Activated T-helper 2 cell treated with anti-CD3 and anti-CD28 coated beads, Interferon-gamma antibody, Interleukin-2, Interleukin-4, amounts not matched to agents 10 μg/mL and 5 μg/mL and 100 μg/mL, durations not matched to agents 14 hours and 24 hours and 36 hours (primary cell): ENCODE measurements around the gene NDUFB5. TPM values are rescaled to one million over a fixed set of nuclear protein-coding genes. Genes with fewer than 3 reads are reported as not detected.

Experiments used
- DNase-seq: peaks from one replicate; pipeline ENCODE4 v3.0.0; 2021; ENCODE audit warnings: low spot score
- H3K27ac Mint-ChIP-seq: one replicate; pipeline ENCODE4 v1.8.0; 2021; ENCODE audit warnings: mixed read lengths
- H3K27me3 Mint-ChIP-seq: one replicate; pipeline ENCODE4 v1.8.0; 2021; ENCODE audit warnings: low read depth, mixed read lengths
- H3K36me3 Mint-ChIP-seq: one replicate; pipeline ENCODE4 v1.8.0; 2021; ENCODE audit warnings: low read depth, mixed read lengths
- H3K4me1 Mint-ChIP-seq: one replicate; pipeline ENCODE4 v1.8.0; 2021; ENCODE audit warnings: low read depth, mixed read lengths
- H3K4me3 Mint-ChIP-seq: one replicate; pipeline ENCODE4 v1.8.0; 2021; ENCODE audit warnings: low read depth, mild to moderate bottlenecking, moderate library complexity, mixed read lengths
- H3K9me3 Mint-ChIP-seq: one replicate; pipeline ENCODE4 v1.8.0; 2021; ENCODE audit warnings: mixed read lengths
- intact Hi-C: fragments of 100-400 bp; cut with micrococcal nuclease; formaldehyde crosslinking; loops from one replicate; pipeline ENCODE4 v1.15.1; 2023
- total RNA-seq: library from RNA; stranded (reverse); gene quantifications from 2 replicates; pipeline ENCODE4 v1.2.3, GENCODE V29; 2022

Gene NDUFB5
- total RNA-seq, 1 donor from 2014 or later: 91.6 TPM

- H3K9me3 Mint-ChIP-seq: no peaks in the 10 kb centered on the region
Observed at GRCh38 chr3:179646177-179646576, 41.6 kb downstream of the NDUFB5 start.

GRCh38 chr3:179651687-179652446 lies 47.3 kb downstream of the NDUFB5 start:
- Mint-ChIP-seq H3K27me3 (peaks cover 11% of the 10 kb centered on the region), H3K36me3 (peaks cover 5% of the 10 kb centered on the region), H3K4me3 (peak overlapping the region; percentile 60), H3K27ac (peak overlapping the region; percentile 1), H3K9me3 (no peaks in the 10 kb centered on the region), H3K4me1 (peaks cover 26% of the 10 kb centered on the region)
- DNase-seq: no peak
- intact Hi-C loops: loop anchor here (1.0 to 10.0 kb wide), 6 partner anchors 50 to 1260 kb away; partner anchors contain the start of genes FXR1, MFN1 and PIK3CA

More at GRCh38 chr3:179646177-179646576, 41.6 kb downstream of the NDUFB5 start:
- no peak overlapping the region for H3K27ac Mint-ChIP-seq
- peaks cover 9% of the 10 kb centered on the region for H3K27me3 Mint-ChIP-seq
- H3K4me3 Mint-ChIP-seq: no peak overlapping the region
- intact Hi-C loops: no loop called here
- no peaks in the 10 kb centered on the region for H3K36me3 Mint-ChIP-seq
- H3K4me1 Mint-ChIP-seq: peaks cover 8% of the 10 kb centered on the region
- no peak for DNase-seq

GRCh38 chr3:179652447-179653095 lies 48.0 kb downstream of the NDUFB5 start, which contains the start of gene USP13:
Gene USP13, plus strand, starts transcription at chr3:179653040. Its CDS starts 186 bp downstream, at chr3:179653226.
- H3K9me3 Mint-ChIP-seq: no peaks in the 10 kb centered on the region
- peak within 1 kb of the TSS; percentile 94 for H3K4me3 Mint-ChIP-seq
- H3K27ac Mint-ChIP-seq: peak within 1 kb of the TSS; percentile 83
- peaks cover 10% of the 10 kb centered on the region for H3K27me3 Mint-ChIP-seq
- peak; percentile 57 for DNase-seq
- H3K4me1 Mint-ChIP-seq: peaks cover 26% of the 10 kb centered on the region
- intact Hi-C loops: loop anchor here (1.0 to 10.0 kb wide), 9 partner anchors 43 to 1260 kb away; partner anchors contain the start of genes FXR1, MFN1, MRPL47 and NDUFB5
- H3K36me3 Mint-ChIP-seq: peaks cover 5% of the 10 kb centered on the region

GRCh38 chr3:179653096-179653797 lies 48.7 kb downstream of the NDUFB5 start:
- H3K4me3 Mint-ChIP-seq: peak overlapping the region; percentile 94
- peak; percentile 58 for DNase-seq
- H3K4me1 Mint-ChIP-seq: peaks cover 26% of the 10 kb centered on the region
- peaks cover 5% of the 10 kb centered on the region for H3K36me3 Mint-ChIP-seq
- peaks cover 10% of the 10 kb centered on the region for H3K27me3 Mint-ChIP-seq
- H3K9me3 Mint-ChIP-seq: no peaks in the 10 kb centered on the region
- peak overlapping the region; percentile 83 for H3K27ac Mint-ChIP-seq
- intact Hi-C loops: loop anchor here (1.0 to 10.0 kb wide), 8 partner anchors 44 to 1259 kb away; partner anchors contain the start of genes FXR1, MFN1, MRPL47 and NDUFB5

GRCh38 chr3:179655236-179655635 lies 50.6 kb downstream of the NDUFB5 start:
- Mint-ChIP-seq H3K36me3 (peaks cover 5% of the 10 kb centered on the region), H3K4me1 (peaks cover 26% of the 10 kb centered on the region), H3K27ac (no peak overlapping the region), H3K4me3 (peak overlapping the region; percentile 17), H3K27me3 (peaks cover 10% of the 10 kb centered on the region), H3K9me3 (no peaks in the 10 kb centered on the region)
- DNase-seq: no peak
- intact Hi-C loops: loop anchor here (10.0 kb wide), 1 partner anchor 310 kb away; no protein-coding TSS in a partner anchor

GRCh38 chr3:179658606-179659005 lies 54.0 kb downstream of the NDUFB5 start:
- Mint-ChIP-seq H3K4me1 (peaks cover 13% of the 10 kb centered on the region), H3K27ac (no peak overlapping the region), H3K4me3 (no peak overlapping the region), H3K27me3 (no peaks in the 10 kb centered on the region), H3K9me3 (no peaks in the 10 kb centered on the region), H3K36me3 (peaks cover 5% of the 10 kb centered on the region)
- intact Hi-C loops: loop anchor here (10.0 kb wide), 1 partner anchor 306 kb away; no protein-coding TSS in a partner anchor
- no peak for DNase-seq

GRCh38 chr3:179660872-179661271 lies 56.3 kb downstream of the NDUFB5 start:
- DNase-seq: no peak
- Mint-ChIP-seq H3K4me1 (no peaks in the 10 kb centered on the region), H3K36me3 (no peaks in the 10 kb centered on the region), H3K27ac (no peak overlapping the region), H3K4me3 (no peak overlapping the region), H3K9me3 (no peaks in the 10 kb centered on the region), H3K27me3 (no peaks in the 10 kb centered on the region)
- intact Hi-C loops: no loop called here

GRCh38 chr3:179661777-179662176 lies 57.2 kb downstream of the NDUFB5 start:
- H3K27me3 Mint-ChIP-seq: no peaks in the 10 kb centered on the region
- no peaks in the 10 kb centered on the region for H3K4me1 Mint-ChIP-seq
- no peak overlapping the region for H3K27ac Mint-ChIP-seq
- H3K9me3 Mint-ChIP-seq: no peaks in the 10 kb centered on the region
- no peaks in the 10 kb centered on the region for H3K36me3 Mint-ChIP-seq
- no peak for DNase-seq
- H3K4me3 Mint-ChIP-seq: no peak overlapping the region
- intact Hi-C loops: no loop called here

- no peaks in the 10 kb centered on the region for H3K9me3 Mint-ChIP-seq
- no peaks in the 10 kb centered on the region for H3K4me1 Mint-ChIP-seq
- H3K36me3 Mint-ChIP-seq: no peaks in the 10 kb centered on the region
- DNase-seq: no peak
- intact Hi-C loops: no loop called here
- no peak overlapping the region for H3K27ac Mint-ChIP-seq
- H3K27me3 Mint-ChIP-seq: no peaks in the 10 kb centered on the region
- H3K4me3 Mint-ChIP-seq: no peak overlapping the region
Observed at GRCh38 chr3:179663093-179663492, 58.5 kb downstream of the NDUFB5 start.

- H3K4me3 Mint-ChIP-seq: no peak overlapping the region
- H3K4me1 Mint-ChIP-seq: no peaks in the 10 kb centered on the region
- intact Hi-C loops: no loop called here
Observed at GRCh38 chr3:179666030-179666429, 61.4 kb downstream of the NDUFB5 start.

GRCh38 chr3:179666436-179667035 lies 61.9 kb downstream of the NDUFB5 start:
- intact Hi-C loops: no loop called here
- Mint-ChIP-seq H3K4me3 (no peak overlapping the region), H3K27me3 (no peaks in the 10 kb centered on the region), H3K27ac (no peak overlapping the region), H3K4me1 (no peaks in the 10 kb centered on the region), H3K9me3 (no peaks in the 10 kb centered on the region), H3K36me3 (no peaks in the 10 kb centered on the region)
- no peak for DNase-seq

More at GRCh38 chr3:179666030-179666429, 61.4 kb downstream of the NDUFB5 start:
- H3K27ac Mint-ChIP-seq: no peak overlapping the region
- no peak for DNase-seq
- H3K27me3 Mint-ChIP-seq: no peaks in the 10 kb centered on the region
- H3K9me3 Mint-ChIP-seq: no peaks in the 10 kb centered on the region
- H3K36me3 Mint-ChIP-seq: no peaks in the 10 kb centered on the region

GRCh38 chr3:179668429-179668828 lies 63.8 kb downstream of the NDUFB5 start:
- H3K27me3 Mint-ChIP-seq: no peaks in the 10 kb centered on the region
- no peak overlapping the region for H3K4me3 Mint-ChIP-seq
- H3K36me3 Mint-ChIP-seq: no peaks in the 10 kb centered on the region
- H3K27ac Mint-ChIP-seq: no peak overlapping the region
- H3K4me1 Mint-ChIP-seq: peaks cover 1% of the 10 kb centered on the region
- no peaks in the 10 kb centered on the region for H3K9me3 Mint-ChIP-seq
- DNase-seq: no peak
- intact Hi-C loops: no loop called here
